RWPE1 (cell line): ENCODE data around the gene ARHGEF37.
"Not testable (repeated sequence)": the region's sequence is repeated elsewhere in the genome, so short reads cannot be mapped to it uniquely, and the experiment has no call there.

Experiments used
- CTCF ChIA-PET: fragments of 350-600 bp; sonication (Branson Sonifier 250); formaldehyde crosslinking; extraction: SDS; loops from one replicate; lab custom pipeline; 2021; lab: Yijun Ruan, JAX
- POLR2A ChIA-PET: fragments of 400-600 bp; formaldehyde crosslinking; extraction: SDS; loops from one replicate; lab custom pipeline; 2020; ENCODE audit warnings: antibody characterized with exemption; ENCODE audit not compliant: low non-redundant PET; lab: Yijun Ruan, JAX
- DNase-seq: peaks from one replicate; pipeline ENCODE4 v3.0.0; 2012; ENCODE audit warnings: low spot score
- H3K27ac ChIP-seq: fragments of 450-650 bp; 2 replicates; pipeline ENCODE4 v1.5.1; 2017
- CTCF ChIP-seq: fragments of 450-650 bp; conservative IDR thresholded peaks from 2 replicates; pipeline ENCODE4 v1.5.1; 2017; ENCODE audit warnings: low read depth, mild to moderate bottlenecking

The ARHGEF37 gene

GRCh38 chr5:149666212-149666852 lies 85.0 kb downstream of the ARHGEF37 start:
- DNase-seq = peak; percentile 38
- TF ChIP-seq CTCF = no peak
- no peak overlapping the region for H3K27ac ChIP-seq
- CTCF ChIA-PET = interaction anchor here (0.6 to 2.2 kb wide), 10 partner anchors 10 to 1351 kb away, joined by 3 to 12 read pairs (median 4); no protein-coding TSS in a partner anchor
- POLR2A ChIA-PET = interaction anchor here (0.6 kb wide), 1 partner anchor 96 kb away, joined by 9 read pairs; no protein-coding TSS in a partner anchor

- DNase-seq = peak; percentile 54
- POLR2A ChIA-PET = no interaction called here
Observed at GRCh38 chr5:149667084-149667828, 86.0 kb downstream of the ARHGEF37 start.

GRCh38 chr5:149667829-149668330 lies 86.6 kb downstream of the ARHGEF37 start:
- POLR2A ChIA-PET = no interaction called here
- CTCF ChIA-PET = interaction anchor here (0.5 to 2.2 kb wide), 15 partner anchors 11 to 507 kb away, joined by 3 to 12 read pairs (median 4); no protein-coding TSS in a partner anchor
- TF ChIP-seq CTCF = peak; percentile 63
- no peak overlapping the region for H3K27ac ChIP-seq
- DNase-seq = no peak

More at GRCh38 chr5:149667084-149667828, 86.0 kb downstream of the ARHGEF37 start:
- H3K27ac ChIP-seq = no peak overlapping the region
- TF ChIP-seq CTCF = peak; percentile 88
- CTCF ChIA-PET = interaction anchor here (0.5 to 2.2 kb wide), 25 partner anchors 11 to 508 kb away, joined by 3 to 12 read pairs (median 4); no protein-coding TSS in a partner anchor

- H3K27ac ChIP-seq, POLR2A ChIA-PET, DNase-seq: not testable (repeated sequence)
- CTCF ChIA-PET = interaction anchor here (0.6 kb wide), 2 partner anchors 143 to 327 kb away, joined by 5 to 10 read pairs; no protein-coding TSS in a partner anchor
Observed at GRCh38 chr5:149669273-149669672, 88.0 kb downstream of the ARHGEF37 start.

GRCh38 chr5:149671544-149671943 lies 90.2 kb downstream of the ARHGEF37 start:
- ChIA-PET CTCF (no interaction called here), POLR2A (no interaction called here)
- peak; percentile 27 for DNase-seq
- no peak for TF ChIP-seq CTCF
- H3K27ac ChIP-seq = peak overlapping the region; percentile 73

- ChIA-PET POLR2A (no interaction called here), CTCF (interaction anchor here (0.6 kb wide), 2 partner anchors 183 to 318 kb away, joined by 3 to 4 read pairs; no protein-coding TSS in a partner anchor)
- no peak overlapping the region for H3K27ac ChIP-seq
- no peak for DNase-seq
- TF ChIP-seq CTCF = no peak
Observed at GRCh38 chr5:149672701-149673476, 91.6 kb downstream of the ARHGEF37 start.
